Measurements from ENCODE around the gene GCN1. TPM values are rescaled to one million over a fixed set of nuclear protein-coding genes. Genes with fewer than 3 reads are reported as not detected.
"Not testable (repeated sequence)": the region's sequence is repeated elsewhere in the genome, so short reads cannot be mapped to it uniquely, and the experiment has no call there.

GCN1 gene
- total and polyA plus RNA-seq, 10 donors = 10.4 to 131 (median 95.5) TPM

- Histone ChIP-seq H3K4me3 (peak overlapping the region in 2 of 8 donors; percentile 4 to 44), H3K4me1 (peaks cover 81 to 100% (median 100%) of the 10 kb centered on the region in 6 donors), H3K27ac (peak overlapping the region in 7 of 8 donors; percentile 77 to 92 (median 87)), H3K9me3 (no peaks in the 10 kb centered on the region), H3K27me3 (replicated peaks in 1 of 7) (peaks cover 0 to 72% (median 0%) of the 10 kb centered on the region in 7 donors), H3K36me3 (peaks cover 0 to 13% (median 0%) of the 10 kb centered on the region in 6 donors)
- 15 to 51% (median 41%) methylated on average over 5 to 9 of the region's 9 CpGs for WGBS, 5 donors
- TF ChIP-seq POLR2A (IDR thresholded peaks at IDR 0.05) (no peak), CTCF (IDR thresholded peaks at IDR 0.05 in 8 of 11, conservative IDR thresholded peaks at IDR 0.05 in 3 of 11) (no peak), POLR2AphosphoS5 (IDR thresholded peaks at IDR 0.05) (peak in 1 of 3 donors; percentile 44)
- no peak for DNase-seq
- intact Hi-C loops (cut with DNase I; ENCODE audit: low total_unique reads) = no loop called here
Observed at GRCh38 chr12:120238217-120238616, 43.7 kb upstream of the GCN1 start.

GRCh38 chr12:120237360-120238171, 43.1 kb upstream of the GCN1 start:
- Histone ChIP-seq H3K9me3 (no peaks in the 10 kb centered on the region), H3K4me3 (peak overlapping the region in 1 of 8 donors; percentile 44), H3K27ac (peak overlapping the region; percentile 42 to 92 (median 86)), H3K4me1 (peaks cover 82 to 100% (median 100%) of the 10 kb centered on the region in 6 donors), H3K36me3 (peaks cover 0 to 13% (median 0%) of the 10 kb centered on the region in 6 donors), H3K27me3 (replicated peaks in 1 of 7) (peaks cover 0 to 66% (median 0%) of the 10 kb centered on the region in 7 donors)
- peak; percentile 89 for DNase-seq
- 25 to 44% (median 33%) methylated on average over 12 to 13 of the region's 13 CpGs for WGBS, 5 donors
- TF ChIP-seq POLR2A (IDR thresholded peaks at IDR 0.05) (no peak), POLR2AphosphoS5 (IDR thresholded peaks at IDR 0.05) (peak; percentile 65 to 86 (median 83))
- intact Hi-C loops (cut with DNase I; ENCODE audit: low total_unique reads) = no loop called here

GRCh38 chr12:120236809-120237208, 42.3 kb upstream of the GCN1 start:
- H3K27me3 ChIP-seq (replicated peaks in 1 of 7) = peaks cover 0 to 60% (median 0%) of the 10 kb centered on the region in 7 donors
- H3K9me3 ChIP-seq; intact Hi-C loops (cut with DNase I; ENCODE audit: low total_unique reads); H3K4me3 ChIP-seq; DNase-seq: not testable (repeated sequence)
- WGBS, 5 donors = 88 to 96% (median 91%) methylated on average over 2 to 3 of the region's 3 CpGs
- peaks cover 0 to 13% (median 0%) of the 10 kb centered on the region in 6 donors for H3K36me3 ChIP-seq
- H3K27ac ChIP-seq = peak overlapping the region in 7 of 8 donors; percentile 42 to 92 (median 87)
- peaks cover 88 to 100% (median 100%) of the 10 kb centered on the region in 6 donors for H3K4me1 ChIP-seq

- peak in 1 of 11 experiments; percentile 7 for TF ChIP-seq CTCF (IDR thresholded peaks at IDR 0.05 in 8 of 11, conservative IDR thresholded peaks at IDR 0.05 in 3 of 11)
- TF ChIP-seq POLR2AphosphoS5 (IDR thresholded peaks at IDR 0.05) = no peak
- WGBS, 5 donors = 75 to 83% (median 78%) methylated on average over 18 of the region's 18 CpGs
- peaks cover 0 to 60% (median 0%) of the 10 kb centered on the region in 7 donors for H3K27me3 ChIP-seq (replicated peaks in 1 of 7)
- H3K9me3 ChIP-seq = no peaks in the 10 kb centered on the region
- peaks cover 89 to 100% (median 100%) of the 10 kb centered on the region in 6 donors for H3K4me1 ChIP-seq
- H3K27ac ChIP-seq = peak overlapping the region; percentile 65 to 92 (median 87)
- intact Hi-C loops (cut with DNase I; ENCODE audit: low total_unique reads) = no loop called here
- H3K4me3 ChIP-seq = peak overlapping the region in 1 of 8 donors; percentile 34
- H3K36me3 ChIP-seq = peaks cover 0 to 5% (median 0%) of the 10 kb centered on the region in 6 donors
- DNase-seq = no peak
Observed at GRCh38 chr12:120235369-120236323, 41.1 kb upstream of the GCN1 start.

Data from spleen (tissue), 11 donors.